Colonic mucosa (tissue), 4 donors: ENCODE data around the gene C1QTNF7. TPM values are rescaled to one million over a fixed set of nuclear protein-coding genes. Genes with fewer than 3 reads are reported as not detected.

Source experiments
- DNase-seq: peaks from one replicate; pipeline ENCODE4 v3.0.0-alpha.2; 2020
- H3K27ac ChIP-seq: fragments of 200-600 bp; one replicate; pipeline ENCODE4 v1.8.0; 2021
- H3K27me3 ChIP-seq: fragments of 200-600 bp; one replicate; pipeline ENCODE4 v1.8.0; 2021
- H3K36me3 ChIP-seq: fragments of 200-600 bp; one replicate; pipeline ENCODE4 v1.8.0; 2021
- H3K4me1 ChIP-seq: fragments of 200-600 bp; one replicate; pipeline ENCODE4 v1.8.0; 2021; ENCODE audit warnings: mild to moderate bottlenecking
- H3K4me3 ChIP-seq: fragments of 200-600 bp; one replicate; pipeline ENCODE4 v1.8.0; 2021
- H3K9ac ChIP-seq, 2 donors: one replicate each; pipeline ENCODE4 v1.7.0; 2013; ENCODE audit warnings: control low read depth in 2 of 2, low read depth in 2 of 2, low read length in 2 of 2
- H3K9me3 ChIP-seq: fragments of 200-600 bp; one replicate; pipeline ENCODE4 v1.8.0; 2021
- CTCF ChIP-seq: fragments of 200-600 bp; IDR thresholded peaks from one replicate; pipeline ENCODE4 v1.8.0; 2022; ENCODE audit warnings: antibody characterized with exemption, mild to moderate bottlenecking
- intact Hi-C: fragments of 100-400 bp; cut with DNase I; formaldehyde crosslinking; loops from one replicate; pipeline ENCODE4 v1.14.1; 2022
- total RNA-seq, 2 donors: library from RNA; stranded (reverse); fragmentation: NEBNext Ultra II Directional in 1 of 2; extraction: Animal tissue kit (Norgen Biotek cat#: 25700) in 1 of 2; gene quantifications; one replicate each; pipeline ENCODE4 v1.2.1, GENCODE V29; 2021
- donor health status: healthy.
- donor health status: DM: no; HTN: no; CAD: no.
- donor health status: DM: no; HTN: no; CAD: no.

Gene C1QTNF7
- total RNA-seq, 2 donors from 2014 or later = 0.94 to 4.2 TPM

- no peak for DNase-seq
- Histone ChIP-seq H3K9me3 (no peaks in the 10 kb centered on the region), H3K36me3 (no peaks in the 10 kb centered on the region), H3K4me3 (no peak overlapping the region), H3K27ac (no peak overlapping the region), H3K9ac (no peak overlapping the region), H3K27me3 (no peaks in the 10 kb centered on the region), H3K4me1 (peaks cover 6% of the 10 kb centered on the region)
- intact Hi-C loops = no loop called here
- no peak for TF ChIP-seq CTCF
Observed at GRCh38 chr4:15413010-15413622, 14.7 kb upstream of the C1QTNF7 start.

- H3K9me3 ChIP-seq = no peaks in the 10 kb centered on the region
- no peak for DNase-seq
- intact Hi-C loops = no loop called here
- H3K36me3 ChIP-seq = no peaks in the 10 kb centered on the region
- no peak overlapping the region for H3K4me3 ChIP-seq
- peaks cover 6% of the 10 kb centered on the region for H3K4me1 ChIP-seq
- H3K27me3 ChIP-seq = no peaks in the 10 kb centered on the region
- no peak overlapping the region for H3K9ac ChIP-seq
- H3K27ac ChIP-seq = no peak overlapping the region
- TF ChIP-seq CTCF = no peak
Observed at GRCh38 chr4:15413623-15414019, 14.2 kb upstream of the C1QTNF7 start.

GRCh38 chr4:15414551-15415091 lies 13.2 kb upstream of the C1QTNF7 start:
- Histone ChIP-seq H3K27me3 (no peaks in the 10 kb centered on the region), H3K36me3 (no peaks in the 10 kb centered on the region), H3K9me3 (no peaks in the 10 kb centered on the region), H3K4me3 (no peak overlapping the region), H3K27ac (no peak overlapping the region), H3K9ac (no peak overlapping the region), H3K4me1 (peaks cover 6% of the 10 kb centered on the region)
- intact Hi-C loops = no loop called here
- no peak for TF ChIP-seq CTCF
- DNase-seq = no peak

GRCh38 chr4:15416357-15417232 lies 11.2 kb upstream of the C1QTNF7 start:
- H3K4me1 ChIP-seq = no peaks in the 10 kb centered on the region
- no peaks in the 10 kb centered on the region for H3K36me3 ChIP-seq
- no peak for DNase-seq
- intact Hi-C loops = no loop called here
- H3K27me3 ChIP-seq = no peaks in the 10 kb centered on the region
- H3K4me3 ChIP-seq = no peak overlapping the region
- H3K27ac ChIP-seq = no peak overlapping the region
- H3K9me3 ChIP-seq = no peaks in the 10 kb centered on the region
- no peak for TF ChIP-seq CTCF
- no peak overlapping the region for H3K9ac ChIP-seq

- no peak for TF ChIP-seq CTCF
- Histone ChIP-seq H3K36me3 (no peaks in the 10 kb centered on the region), H3K9ac (no peak overlapping the region), H3K27ac (no peak overlapping the region), H3K9me3 (no peaks in the 10 kb centered on the region), H3K27me3 (no peaks in the 10 kb centered on the region), H3K4me1 (no peaks in the 10 kb centered on the region), H3K4me3 (no peak overlapping the region)
- intact Hi-C loops = no loop called here
- DNase-seq = no peak
Observed at GRCh38 chr4:15417233-15417660, 10.6 kb upstream of the C1QTNF7 start.
